PC-9 (cell line): Measurements from ENCODE around the gene RND3. TPM values are rescaled to one million over a fixed set of nuclear protein-coding genes. Genes with fewer than 3 reads are reported as not detected.
A peak's percentile ranks its signal among the peaks of the same experiment; 100 is the strongest.

Experiments used
- BruUV-seq: library from RNA; stranded (reverse); fragments of 400-500 nt; replicated peaks from 2 replicates; lab custom pipeline; 2021; lab: Mats Ljungman, UMichigan
- CTCF ChIA-PET: fragments of 300-600 bp; sonication (Branson Sonifier 250); formaldehyde crosslinking; loops from one replicate; lab custom pipeline; 2022; ENCODE audit warnings: antibody characterized with exemption; lab: Charles Lee
- POLR2A ChIA-PET: fragments of 300-600 bp; sonication (Branson Sonifier 250); formaldehyde crosslinking; loops from one replicate; lab custom pipeline; 2022; ENCODE audit warnings: antibody characterized with exemption; ENCODE audit not compliant: unreplicated experiment; lab: Charles Lee
- DNase-seq, 2 experiments: peaks; one replicate each; pipeline versions ENCODE4 v3.0.0 to v3.0.0-alpha.2; 2015 to 2022; ENCODE audit warnings: mixed read lengths in 1 of 2
- H2AFZ ChIP-seq: fragments of 200-600 bp; sonication (generic); 2 replicates; pipeline ENCODE4 v1.8.1; 2017; ENCODE audit warnings: antibody characterized with exemption
- H3F3A ChIP-seq: fragments of 200-600 bp; sonication (generic); 2 replicates; pipeline ENCODE4 v1.8.1; 2017; ENCODE audit warnings: antibody characterized with exemption, mild to moderate bottlenecking, low read depth; ENCODE audit not compliant: insufficient read depth
- H3K27ac ChIP-seq: fragments of 200-600 bp; sonication (generic); 2 replicates; pipeline ENCODE4 v1.6.1; 2016; ENCODE audit warnings: mixed run types
- H3K27me3 ChIP-seq: fragments of 200-600 bp; sonication (generic); 2 replicates; pipeline ENCODE4 v1.6.1; 2016; ENCODE audit warnings: low read depth, mixed run types; ENCODE audit not compliant: insufficient read depth
- H3K36me3 ChIP-seq: fragments of 200-600 bp; sonication (generic); 2 replicates; pipeline ENCODE4 v1.6.1; 2016; ENCODE audit warnings: low read depth, mixed run types
- H3K4me1 ChIP-seq: fragments of 200-600 bp; sonication (generic); replicated peaks from 2 replicates; pipeline ENCODE4 v1.6.1; 2016; ENCODE audit warnings: mixed run types; ENCODE audit not compliant: insufficient read depth
- H3K4me2 ChIP-seq: fragments of 200-600 bp; sonication (generic); 2 replicates; pipeline ENCODE4 v1.6.1; 2017; ENCODE audit warnings: mixed run types
- H3K4me3 ChIP-seq: fragments of 200-600 bp; sonication (generic); 2 replicates; pipeline ENCODE4 v1.6.1; 2016; ENCODE audit warnings: mixed run types
- H3K79me2 ChIP-seq: fragments of 200-600 bp; sonication (generic); 2 replicates; pipeline ENCODE4 v1.6.1; 2017; ENCODE audit warnings: low read depth, mixed run types
- H3K9me2 ChIP-seq: fragments of 200-600 bp; sonication (generic); 2 replicates; pipeline ENCODE4 v1.8.1; 2017; ENCODE audit warnings: mild to moderate bottlenecking; ENCODE audit not compliant: insufficient read depth
- H3K9me3 ChIP-seq: fragments of 200-600 bp; sonication (generic); 2 replicates; pipeline ENCODE4 v1.8.1; 2016; ENCODE audit warnings: low read depth; ENCODE audit not compliant: insufficient read depth
- H4K20me1 ChIP-seq: fragments of 200-600 bp; sonication (generic); 2 replicates; pipeline ENCODE4 v1.8.1; 2017; ENCODE audit not compliant: insufficient read depth
- CTCF ChIP-seq: fragments of 200-600 bp; sonication (generic); conservative IDR thresholded peaks from 2 replicates; pipeline ENCODE4 v1.6.1; 2017; ENCODE audit warnings: mixed run types, antibody characterized with exemption, mild to moderate bottlenecking, moderate library complexity
- EZH2 ChIP-seq: fragments of 200-600 bp; sonication (generic); IDR thresholded peaks from 2 replicates; pipeline ENCODE4 v1.8.0; 2017; ENCODE audit warnings: antibody characterized with exemption, low read depth
- intact Hi-C: fragments of 100-400 bp; cut with micrococcal nuclease; formaldehyde crosslinking; loops from one replicate; pipeline ENCODE4 v1.10.0; 2022; ENCODE audit not compliant: unreplicated experiment
- total RNA-seq: library from RNA; stranded (reverse); gene quantifications from 2 replicates; pipeline ENCODE4 v1.2.3, GENCODE V29; 2021

Gene RND3
- total RNA-seq, 1 experiment from 2014 or later, result 72.9 TPM

- H3K27ac ChIP-seq, result no peak overlapping the region
- H3K36me3 ChIP-seq, result no peaks in the 10 kb centered on the region
- H3K4me2 ChIP-seq, result no peak overlapping the region
- H3K9me2 ChIP-seq, result no peaks in the 10 kb centered on the region
- ChIA-PET CTCF (interaction anchor here (0.6 kb wide), 1 partner anchor 14 kb away, joined by 3 read pairs; no protein-coding TSS in a partner anchor), POLR2A (no interaction called here)
- H3K27me3 ChIP-seq, result no peaks in the 10 kb centered on the region
- intact Hi-C loops, result no loop called here
- no peak overlapping the region for H2AFZ ChIP-seq
- H3F3A ChIP-seq, result peaks cover 15% of the 10 kb centered on the region; the same call in 1 of the 2 replicates
- no peak overlapping the region for H3K4me3 ChIP-seq
- no peaks in the 10 kb centered on the region for H3K9me3 ChIP-seq
- no peak for TF ChIP-seq EZH2
- TF ChIP-seq CTCF, result no peak
- no peaks in the 10 kb centered on the region; the same call in 1 of the 2 replicates for H3K4me1 ChIP-seq
- no peaks in the 10 kb centered on the region for H3K79me2 ChIP-seq
- DNase-seq, result no peak
- no TSS peak for BruUV-seq
- H4K20me1 ChIP-seq, result no peaks in the 10 kb centered on the region
These were observed 24.7 kb downstream of the RND3 start for GRCh38 chr2:150462770-150463169.

- Histone ChIP-seq H4K20me1 (no peaks in the 10 kb centered on the region), H3K36me3 (no peaks in the 10 kb centered on the region), H3K79me2 (no peaks in the 10 kb centered on the region), H3K9me2 (no peaks in the 10 kb centered on the region), H3K9me3 (no peaks in the 10 kb centered on the region), H3K4me2 (no peak overlapping the region), H3F3A (no peaks in the 10 kb centered on the region), H3K4me3 (no peak overlapping the region), H3K27me3 (no peaks in the 10 kb centered on the region), H3K27ac (no peak overlapping the region), H2AFZ (no peak overlapping the region), H3K4me1 (no peaks in the 10 kb centered on the region)
- DNase-seq, result no peak
- TF ChIP-seq EZH2 (no peak), CTCF (no peak)
- ChIA-PET CTCF (no interaction called here), POLR2A (no interaction called here)
- no TSS peak for BruUV-seq
- intact Hi-C loops, result no loop called here
These were observed 28.2 kb downstream of the RND3 start for GRCh38 chr2:150459281-150459680.

GRCh38 chr2:150450765-150451164 is 36.7 kb downstream of the RND3 start:
- Histone ChIP-seq H4K20me1 (no peaks in the 10 kb centered on the region), H3K79me2 (no peaks in the 10 kb centered on the region), H2AFZ (no peak overlapping the region), H3F3A (peaks cover 5% of the 10 kb centered on the region; the same call in 1 of the 2 replicates), H3K27me3 (no peaks in the 10 kb centered on the region), H3K27ac (peak overlapping the region; percentile 46; the same call in 1 of the 2 replicates), H3K4me2 (peak overlapping the region; percentile 50; the same call in 1 of the 2 replicates), H3K9me2 (no peaks in the 10 kb centered on the region), H3K36me3 (no peaks in the 10 kb centered on the region), H3K4me3 (no peak overlapping the region), H3K9me3 (no peaks in the 10 kb centered on the region), H3K4me1 (peaks cover 22% of the 10 kb centered on the region)
- DNase-seq, result peak in 1 of 2 experiments; percentile 44
- TF ChIP-seq CTCF, result no peak
- TF ChIP-seq EZH2, result no peak
- intact Hi-C loops, result loop anchor here (1.0 to 2.0 kb wide), 2 partner anchors 284 to 456 kb away; no protein-coding TSS in a partner anchor
- POLR2A ChIA-PET, result no interaction called here
- no TSS peak for BruUV-seq
- CTCF ChIA-PET, result no interaction called here
